ENCODE data around the gene OR6A2. TPM values are rescaled to one million over a fixed set of nuclear protein-coding genes. Genes with fewer than 3 reads are reported as not detected.

OR6A2 gene
- total and polyA plus RNA-seq, 10 of the 15 experiments (the other 5 are each of a cell fraction or from before 2014, with no cell fraction given), result 0.04 to 0.17 TPM; not detected in 8

DNA sequence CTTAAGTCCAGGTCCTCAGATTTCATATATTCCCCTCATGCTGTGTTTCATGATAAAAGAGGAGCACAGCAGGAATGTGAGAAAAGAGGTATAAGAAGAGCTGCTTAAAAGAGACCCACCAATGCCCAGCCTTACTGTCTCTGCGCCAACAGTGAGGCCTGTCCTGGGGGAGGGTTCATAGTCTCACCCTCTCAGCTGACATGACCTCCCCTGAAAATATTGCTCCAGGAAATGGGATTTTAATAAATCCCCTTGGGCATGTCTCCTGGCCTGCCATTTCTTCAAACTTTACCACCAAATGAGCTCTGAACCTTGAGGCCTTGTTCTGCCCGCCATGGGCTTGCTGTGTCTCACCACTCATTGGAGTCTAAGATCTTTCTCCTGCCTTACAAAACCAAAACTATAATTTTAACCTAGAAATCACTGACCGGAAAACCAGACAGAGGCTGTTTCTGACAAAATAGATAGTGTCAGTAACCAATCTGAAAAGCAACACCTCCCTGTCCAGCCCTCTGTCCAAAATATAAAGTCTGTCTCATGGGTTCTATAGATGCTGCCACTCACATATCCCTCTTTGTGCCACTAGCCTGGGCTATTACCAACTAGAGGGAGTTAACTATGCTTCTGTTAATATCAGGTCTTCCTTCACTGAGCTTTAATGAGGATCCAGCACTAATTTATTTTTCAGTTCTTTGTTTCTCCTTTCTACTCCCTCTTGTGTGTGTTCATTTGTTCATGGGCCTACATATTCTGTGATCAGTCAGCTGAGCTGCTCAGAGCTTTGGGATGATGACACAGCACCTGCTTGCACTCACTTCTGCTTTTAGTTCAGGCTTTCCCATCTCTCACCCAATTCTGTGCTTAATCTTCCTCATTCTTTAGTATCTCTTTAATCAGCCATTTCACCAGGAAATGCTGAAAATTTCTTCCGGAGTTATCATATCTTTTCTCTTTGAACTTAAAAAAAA is 27.3 kb downstream of the OR6A2 start, which contains the start of gene OR2AG2:
Gene OR2AG2, minus strand, starts transcription at position 51 of the 968 bp plus-strand sequence. CDS start 3,019 bp downstream, outside the sequence.
- H3K27ac ChIP-seq (ENCODE audit: control insufficient read depth, insufficient read depth), result no peak within 1 kb of the TSS
- no peak within 1 kb of the TSS for H3K4me2 ChIP-seq (ENCODE audit: control insufficient read depth, insufficient read depth)
- no peaks in the 10 kb centered on the region for H3K36me3 ChIP-seq (ENCODE audit: control insufficient read depth in 2 of 2, insufficient read depth in 2 of 2, low read length in 1 of 2)
- H2AFZ ChIP-seq (ENCODE audit: control insufficient read depth, low read depth, low read length), result no peak within 1 kb of the TSS
- FAIRE-seq (peak; percentile 65), DNase-seq (ENCODE audit: low read depth, low spot score) (peak; percentile 37), ATAC-seq (peak; percentile 98)
- POLR2A ChIA-PET, result interaction anchor here (0.6 to 1.1 kb wide), 2 partner anchors 25 to 185 kb away, joined by 3 read pairs; no protein-coding TSS in a partner anchor
- H3K9ac ChIP-seq (ENCODE audit: control insufficient read depth, insufficient read depth, low read length), result no peak within 1 kb of the TSS
- BruUV-seq (replicated peaks), result no TSS peak
- SMC1A ChIA-PET (ENCODE audit: uncharacterized antibody, unreplicated experiment), result interaction anchor here (1.1 to 1.6 kb wide), 5 partner anchors 14 to 923 kb away, joined by 3 to 6 read pairs (median 5); no protein-coding TSS in a partner anchor
- no peak within 1 kb of the TSS for H3K4me3 ChIP-seq
- no peaks in the 10 kb centered on the region for H3K79me2 ChIP-seq (ENCODE audit: control insufficient read depth, insufficient read depth, low read length)
- RAD21 ChIA-PET (ENCODE audit: unreplicated experiment), result interaction anchor here (0.9 kb wide), 1 partner anchor 104 kb away, joined by 3 read pairs; no protein-coding TSS in a partner anchor
- in situ Hi-C loops (cut with MboI), result no loop called here
- intact Hi-C loops (cut with micrococcal nuclease; ENCODE audit: unreplicated experiment), result no loop called here
- CTCF ChIA-PET, result interaction anchor here (0.6 to 7.3 kb wide), 6 partner anchors 13 to 43 kb away, joined by 3 to 47 read pairs (median 6); no protein-coding TSS in a partner anchor
- 23% methylated on average over 4 of the region's 4 CpGs for WGBS (ENCODE audit: insufficient coverage, insufficient replicate concordance, low lambda C conversion rate, missing lambda C conversion rate)
- H3K9me3 ChIP-seq (replicated peaks; ENCODE audit: control insufficient read depth, insufficient read depth, low read length), result no peaks in the 10 kb centered on the region
- H3K27me3 ChIP-seq (replicated peaks in 1 of 2; ENCODE audit: control insufficient read depth in 2 of 2, insufficient read depth in 2 of 2, low read length in 1 of 2), result 0 out of 4 replicates have a peak, but pooled peaks cover 0 to 2% of the 10 kb centered on the region in 2 experiments
- H4K20me1 ChIP-seq (ENCODE audit: control insufficient read depth, insufficient read depth), result no peaks in the 10 kb centered on the region
- no peaks in the 10 kb centered on the region; the same call in 1 of the 2 replicates for H3K4me1 ChIP-seq (ENCODE audit: control insufficient read depth, insufficient read depth, low read length)
- TF ChIP-seq RELA (IDR thresholded peaks at IDR 0.05; ENCODE audit: borderline replicate concordance, partially characterized antibody), result no peak
- no peak for TF ChIP-seq KLF5 (IDR thresholded peaks at IDR 0.05; ENCODE audit: partially characterized antibody)
- TF ChIP-seq SUPT20H (IDR thresholded peaks at IDR 0.05; ENCODE audit: borderline replicate concordance, control insufficient read depth, low read depth, low read length), result no peak
- no peak for TF ChIP-seq CHD1 (IDR thresholded peaks at IDR 0.05; ENCODE audit: low read depth, low read length)
- TF ChIP-seq TCF12 (IDR thresholded peaks at IDR 0.05; ENCODE audit: low read depth, low read length), result 0 out of 2 replicates have a peak, but pooled peaks have one; percentile 15
- TF ChIP-seq, protein P1, sequence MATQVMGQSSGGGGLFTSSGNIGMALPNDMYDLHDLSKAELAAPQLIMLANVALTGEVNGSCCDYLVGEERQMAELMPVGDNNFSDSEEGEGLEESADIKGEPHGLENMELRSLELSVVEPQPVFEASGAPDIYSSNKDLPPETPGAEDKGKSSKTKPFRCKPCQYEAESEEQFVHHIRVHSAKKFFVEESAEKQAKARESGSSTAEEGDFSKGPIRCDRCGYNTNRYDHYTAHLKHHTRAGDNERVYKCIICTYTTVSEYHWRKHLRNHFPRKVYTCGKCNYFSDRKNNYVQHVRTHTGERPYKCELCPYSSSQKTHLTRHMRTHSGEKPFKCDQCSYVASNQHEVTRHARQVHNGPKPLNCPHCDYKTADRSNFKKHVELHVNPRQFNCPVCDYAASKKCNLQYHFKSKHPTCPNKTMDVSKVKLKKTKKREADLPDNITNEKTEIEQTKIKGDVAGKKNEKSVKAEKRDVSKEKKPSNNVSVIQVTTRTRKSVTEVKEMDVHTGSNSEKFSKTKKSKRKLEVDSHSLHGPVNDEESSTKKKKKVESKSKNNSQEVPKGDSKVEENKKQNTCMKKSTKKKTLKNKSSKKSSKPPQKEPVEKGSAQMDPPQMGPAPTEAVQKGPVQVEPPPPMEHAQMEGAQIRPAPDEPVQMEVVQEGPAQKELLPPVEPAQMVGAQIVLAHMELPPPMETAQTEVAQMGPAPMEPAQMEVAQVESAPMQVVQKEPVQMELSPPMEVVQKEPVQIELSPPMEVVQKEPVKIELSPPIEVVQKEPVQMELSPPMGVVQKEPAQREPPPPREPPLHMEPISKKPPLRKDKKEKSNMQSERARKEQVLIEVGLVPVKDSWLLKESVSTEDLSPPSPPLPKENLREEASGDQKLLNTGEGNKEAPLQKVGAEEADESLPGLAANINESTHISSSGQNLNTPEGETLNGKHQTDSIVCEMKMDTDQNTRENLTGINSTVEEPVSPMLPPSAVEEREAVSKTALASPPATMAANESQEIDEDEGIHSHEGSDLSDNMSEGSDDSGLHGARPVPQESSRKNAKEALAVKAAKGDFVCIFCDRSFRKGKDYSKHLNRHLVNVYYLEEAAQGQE (IDR thresholded peaks at IDR 0.05; ENCODE audit: low read depth, low read length), result no peak
- no peak for TF ChIP-seq TARDBP (IDR thresholded peaks at IDR 0.05; ENCODE audit: borderline replicate concordance)
- TF ChIP-seq HDAC2 (IDR thresholded peaks at IDR 0.05), result no peak
- TF ChIP-seq BHLHE40 (IDR thresholded peaks at IDR 0.05; ENCODE audit: borderline replicate concordance in 1 of 2, low read depth in 2 of 2, low read length in 1 of 2), result peak in 1 of 2 experiments; percentile 23; a peak in 1 of 4 replicates
- TF ChIP-seq MTA3 (IDR thresholded peaks at IDR 0.05; ENCODE audit: borderline replicate concordance, low read length), result no peak
- 0 out of 2 replicates have a peak, but pooled peaks have one; percentile 30 for TF ChIP-seq ATF7 (IDR thresholded peaks at IDR 0.05; ENCODE audit: low read depth)
- TF ChIP-seq, protein P2, sequence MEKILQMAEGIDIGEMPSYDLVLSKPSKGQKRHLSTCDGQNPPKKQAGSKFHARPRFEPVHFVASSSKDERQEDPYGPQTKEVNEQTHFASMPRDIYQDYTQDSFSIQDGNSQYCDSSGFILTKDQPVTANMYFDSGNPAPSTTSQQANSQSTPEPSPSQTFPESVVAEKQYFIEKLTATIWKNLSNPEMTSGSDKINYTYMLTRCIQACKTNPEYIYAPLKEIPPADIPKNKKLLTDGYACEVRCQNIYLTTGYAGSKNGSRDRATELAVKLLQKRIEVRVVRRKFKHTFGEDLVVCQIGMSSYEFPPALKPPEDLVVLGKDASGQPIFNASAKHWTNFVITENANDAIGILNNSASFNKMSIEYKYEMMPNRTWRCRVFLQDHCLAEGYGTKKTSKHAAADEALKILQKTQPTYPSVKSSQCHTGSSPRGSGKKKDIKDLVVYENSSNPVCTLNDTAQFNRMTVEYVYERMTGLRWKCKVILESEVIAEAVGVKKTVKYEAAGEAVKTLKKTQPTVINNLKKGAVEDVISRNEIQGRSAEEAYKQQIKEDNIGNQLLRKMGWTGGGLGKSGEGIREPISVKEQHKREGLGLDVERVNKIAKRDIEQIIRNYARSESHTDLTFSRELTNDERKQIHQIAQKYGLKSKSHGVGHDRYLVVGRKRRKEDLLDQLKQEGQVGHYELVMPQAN (conservative IDR thresholded peaks at IDR 0.05), result no peak
- no peak for TF ChIP-seq BCL11A (IDR thresholded peaks at IDR 0.05; ENCODE audit: low read depth, low read length)
- no peak for TF ChIP-seq MEF2B (IDR thresholded peaks at IDR 0.05; ENCODE audit: partially characterized antibody, poor library complexity, severe bottlenecking)
- TF ChIP-seq CREB1 (IDR thresholded peaks at IDR 0.05; ENCODE audit: low read depth), result no peak
- no peak for TF ChIP-seq NFYA (IDR thresholded peaks at IDR 0.05; ENCODE audit: borderline replicate concordance, low read depth, low read length)
- TF ChIP-seq CREM (IDR thresholded peaks at IDR 0.05; ENCODE audit: low read depth), result no peak
